GM23338 (cell line): ENCODE results near the gene RBM28. TPM values are rescaled to one million over a fixed set of nuclear protein-coding genes. Genes with fewer than 3 reads are reported as not detected.

Experiments
- ATAC-seq: fragments of 200-7000 bp; cut with Tn5 transposase; 3 replicates; pipeline ENCODE4 v1.9.1; 2020
- DNase-seq: peaks from one replicate; pipeline ENCODE4 v3.0.0-alpha.2; 2015; ENCODE audit warnings: low spot score
- H2AFZ ChIP-seq: fragments of 200-600 bp; sonication (generic); 2 replicates; pipeline ENCODE4 v1.8.0; 2016; ENCODE audit warnings: antibody characterized with exemption, mild to moderate bottlenecking, moderate library complexity
- H3F3A ChIP-seq: fragments of 200-600 bp; sonication (generic); replicated peaks from 2 replicates; pipeline ENCODE4 v1.8.0; 2017; ENCODE audit warnings: antibody characterized with exemption, mixed run types, low read depth
- H3K27ac ChIP-seq: fragments of 200-600 bp; sonication (generic); 2 replicates; pipeline ENCODE4 v1.6.1; 2016; ENCODE audit warnings: low read depth
- H3K27me3 ChIP-seq: fragments of 200-600 bp; sonication (generic); 2 replicates; pipeline ENCODE4 v1.8.0; 2016; ENCODE audit warnings: mild to moderate bottlenecking, mixed run types, moderate library complexity; ENCODE audit not compliant: insufficient read depth
- H3K36me3 ChIP-seq: fragments of 200-600 bp; sonication (generic); 2 replicates; pipeline ENCODE4 v1.8.0; 2016; ENCODE audit warnings: mild to moderate bottlenecking; ENCODE audit not compliant: insufficient read depth
- H3K4me1 ChIP-seq: fragments of 200-600 bp; sonication (generic); 2 replicates; pipeline ENCODE4 v1.8.0; 2016; ENCODE audit warnings: mild to moderate bottlenecking, moderate library complexity; ENCODE audit not compliant: insufficient read depth
- H3K4me2 ChIP-seq: fragments of 200-600 bp; sonication (generic); 2 replicates; pipeline ENCODE4 v1.7.1; 2017; ENCODE audit warnings: mixed run types
- H3K4me3 ChIP-seq: fragments of 200-600 bp; sonication (generic); 2 replicates; pipeline ENCODE4 v1.6.1; 2016; ENCODE audit warnings: mixed run types
- H3K79me2 ChIP-seq: fragments of 200-600 bp; sonication (generic); replicated peaks from 2 replicates; pipeline ENCODE4 v1.8.0; 2017; ENCODE audit warnings: mild to moderate bottlenecking; ENCODE audit not compliant: insufficient read depth
- H3K9me2 ChIP-seq: fragments of 200-600 bp; sonication (generic); 2 replicates; pipeline ENCODE4 v1.8.0; 2017; ENCODE audit not compliant: insufficient read depth
- H4K20me1 ChIP-seq: fragments of 200-600 bp; sonication (generic); replicated peaks from 2 replicates; pipeline ENCODE4 v1.8.0; 2017; ENCODE audit warnings: mild to moderate bottlenecking; ENCODE audit not compliant: insufficient read depth
- H3K27ac Mint-ChIP-seq: 2 replicates; pipeline ENCODE4 v1.8.0; 2020; ENCODE audit warnings: inconsistent platforms, mild to moderate bottlenecking, moderate library complexity, mixed read lengths
- H3K27me3 Mint-ChIP-seq: 3 replicates; pipeline ENCODE4 v1.8.0; 2022; ENCODE audit warnings: low read depth, mild to moderate bottlenecking, moderate library complexity, mixed read lengths, inconsistent platforms; ENCODE audit not compliant: insufficient read depth, poor library complexity
- H3K36me3 Mint-ChIP-seq: 3 replicates; pipeline ENCODE4 v1.8.0; 2021; ENCODE audit warnings: low read depth, mild to moderate bottlenecking, inconsistent platforms, moderate library complexity, mixed read lengths
- H3K4me1 Mint-ChIP-seq: 3 replicates; pipeline ENCODE4 v1.8.0; 2020; ENCODE audit warnings: mild to moderate bottlenecking, inconsistent platforms, mixed read lengths
- H3K4me3 Mint-ChIP-seq: 3 replicates; pipeline ENCODE4 v1.8.0; 2021; ENCODE audit warnings: moderate library complexity, mild to moderate bottlenecking, inconsistent platforms, mixed read lengths
- H3K9me3 Mint-ChIP-seq: 3 replicates; pipeline ENCODE4 v1.8.0; 2020; ENCODE audit warnings: moderate library complexity, mild to moderate bottlenecking, inconsistent platforms, mixed read lengths
- CREB1 ChIP-seq: fragments of 250-450 bp; sonication (Bioruptor Pico); IDR thresholded peaks from 2 replicates; pipeline ENCODE4 v1.5.0; 2020; ENCODE audit warnings: low read depth, mild to moderate bottlenecking, moderate library complexity
- ETS1 ChIP-seq: IDR thresholded peaks from 2 replicates; pipeline ENCODE4 v1.6.1; 2016; ENCODE audit warnings: antibody characterized with exemption
- EZH2 ChIP-seq: fragments of 200-600 bp; sonication (generic); IDR thresholded peaks from one replicate; pipeline ENCODE4 v1.8.0; 2017; ENCODE audit warnings: antibody characterized with exemption, mild to moderate bottlenecking, low read depth; ENCODE audit not compliant: unreplicated experiment
- EZH2phosphoT487 ChIP-seq: fragments of 200-600 bp; sonication (generic); IDR thresholded peaks from one replicate; pipeline ENCODE4 v1.8.1; 2018; ENCODE audit warnings: antibody characterized with exemption; ENCODE audit not compliant: unreplicated experiment
- JUNB ChIP-seq: IDR thresholded peaks from one replicate; pipeline ENCODE4 v1.6.1; 2016; ENCODE audit warnings: antibody characterized with exemption; ENCODE audit not compliant: unreplicated experiment
- NANOG ChIP-seq: IDR thresholded peaks from 2 replicates; pipeline ENCODE4 v1.6.1; 2016; ENCODE audit warnings: antibody characterized with exemption, borderline replicate concordance
- POLR2AphosphoS5 ChIP-seq: IDR thresholded peaks from 2 replicates; pipeline ENCODE4 v1.6.1; 2016; ENCODE audit warnings: antibody characterized with exemption, low read depth
- STAT1 ChIP-seq: IDR thresholded peaks from one replicate; pipeline ENCODE4 v1.6.1; 2016; ENCODE audit warnings: antibody characterized with exemption; ENCODE audit not compliant: unreplicated experiment
- ZNF114 ChIP-seq: fragments of 250-450 bp; sonication (Bioruptor Pico); IDR thresholded peaks from 2 replicates; pipeline ENCODE4 v1.5.0; 2020; ENCODE audit warnings: mild to moderate bottlenecking, moderate library complexity
- ZNF331 ChIP-seq: fragments of 250-450 bp; sonication (Bioruptor Pico); IDR thresholded peaks from 2 replicates; pipeline ENCODE4 v1.5.0; 2020; ENCODE audit warnings: low read depth, mild to moderate bottlenecking, moderate library complexity
- polyA plus RNA-seq: library from polyadenylated mRNA; unstranded; fragments of >200 nt; fragmentation: Nextera tagmentation; extraction: Ambion mirVana; gene quantifications from 2 replicates; pipeline ENCODE4 v1.2.1, GENCODE V29; 2016
- total RNA-seq: library from RNA; depleted of rRNA; stranded (reverse); fragments of >200 nt; shearing (Covaris generic); gene quantifications from 2 replicates; pipeline ENCODE4 v1.2.3, GENCODE V29; 2014
- TF ChIP-seq, protein P1 (sequence below): fragments of 250-450 bp; sonication (Bioruptor Pico); IDR thresholded peaks from 2 replicates; pipeline ENCODE4 v1.5.0; 2020; ENCODE audit warnings: mild to moderate bottlenecking, moderate library complexity
- TF ChIP-seq, protein P2 (sequence below), 2 experiments: fragments of 200-600 bp in 1 of 2; sonication (generic) in 1 of 2; conservative IDR thresholded peaks; 2 replicates each; pipeline versions ENCODE4 v1.5.1 to v1.6.1; 2016 to 2017; ENCODE audit warnings: antibody characterized with exemption in 2 of 2, low read depth in 2 of 2, mild to moderate bottlenecking in 2 of 2, moderate library complexity in 1 of 2

Gene RBM28
- total and polyA plus RNA-seq, 2 experiments from 2014 or later = 24.3 to 87.5 TPM

DNA sequence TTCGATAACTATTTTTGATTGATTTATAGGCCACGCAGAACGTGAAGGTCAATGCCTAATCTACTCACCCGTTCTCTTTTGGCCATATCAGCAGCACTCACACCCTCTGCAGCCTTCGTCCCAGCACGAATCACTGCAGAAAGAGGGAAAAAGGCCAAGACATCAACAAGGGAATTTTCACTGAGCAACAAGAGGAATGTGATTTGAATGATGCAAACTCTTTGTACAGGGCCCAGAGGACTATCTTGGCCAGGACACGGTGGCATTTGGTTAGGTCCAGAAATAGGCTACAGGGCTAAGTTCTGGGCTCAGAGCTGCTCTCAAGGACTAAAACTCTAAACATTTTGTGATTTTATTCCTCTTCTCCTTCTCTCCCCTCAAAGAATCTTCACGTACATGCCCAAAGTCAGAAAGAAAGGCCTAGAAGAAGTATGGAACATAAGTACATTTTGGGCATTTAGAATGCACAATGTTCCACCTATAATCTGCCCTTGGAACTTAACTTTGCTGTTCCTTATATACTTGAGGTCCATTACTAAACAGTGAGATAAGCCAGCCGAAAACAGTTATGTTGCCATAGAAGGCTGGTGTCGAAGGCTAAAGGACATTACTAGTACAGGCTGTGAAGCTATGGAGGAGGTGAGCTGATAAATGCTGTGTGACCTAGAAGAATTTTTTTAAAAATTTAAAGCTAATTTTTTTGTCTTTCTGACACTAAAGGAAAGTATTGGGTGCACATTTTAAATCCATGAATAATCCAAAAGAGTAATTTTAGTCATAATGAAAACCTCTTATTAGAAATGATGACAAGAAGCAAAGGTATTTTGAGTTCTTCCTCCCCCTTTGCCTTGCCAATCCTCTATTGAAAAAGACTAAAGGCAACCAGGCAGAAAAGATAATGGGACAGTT, 20.0 kb downstream of the RBM28 start:
- Histone ChIP-seq H3K27me3 (no peaks in the 10 kb centered on the region), H3F3A (0 out of 2 replicates have a peak, but pooled peaks cover 10% of the 10 kb centered on the region), H3K4me3 (no peak overlapping the region), H2AFZ (no peak overlapping the region), H3K27ac (no peak overlapping the region), H3K36me3 (peaks cover 67% of the 10 kb centered on the region), H3K79me2 (no peaks in the 10 kb centered on the region), H3K4me2 (no peak overlapping the region), H3K4me1 (no peaks in the 10 kb centered on the region), H3K9me2 (no peaks in the 10 kb centered on the region), H4K20me1 (peaks cover 8% of the 10 kb centered on the region)
- no peak for TF ChIP-seq POLR2AphosphoS5
- no peak for TF ChIP-seq NANOG
- H3K4me1 Mint-ChIP-seq = no peaks in the 10 kb centered on the region
- H3K36me3 Mint-ChIP-seq = peaks cover 82% of the 10 kb centered on the region
- DNase-seq (no peak), ATAC-seq (no peak)
- H3K9me3 Mint-ChIP-seq = no peaks in the 10 kb centered on the region
- no peak overlapping the region for H3K27ac Mint-ChIP-seq
- no peaks in the 10 kb centered on the region for H3K27me3 Mint-ChIP-seq
- H3K4me3 Mint-ChIP-seq = no peak overlapping the region

DNA sequence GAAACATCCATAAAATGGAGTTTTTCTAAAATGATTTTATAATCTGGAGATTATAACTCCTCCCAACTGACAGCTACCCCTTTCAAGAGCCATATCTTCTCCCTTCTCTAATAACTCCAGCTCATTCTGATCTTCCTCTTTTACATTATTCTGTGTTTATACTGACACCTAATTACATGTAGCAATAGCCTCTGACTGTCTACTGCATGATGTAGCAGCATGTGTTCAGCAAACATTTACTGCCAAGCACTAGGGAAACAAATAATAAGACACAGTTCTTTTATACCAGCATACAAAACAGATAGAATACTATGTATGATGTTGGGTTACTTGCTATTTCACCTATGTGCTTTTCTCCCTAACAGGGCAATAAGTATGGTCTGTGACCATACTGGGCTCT, 20.7 kb downstream of the RBM28 start:
- Histone ChIP-seq H3K79me2 (no peaks in the 10 kb centered on the region), H3K4me2 (no peak overlapping the region), H3K27me3 (no peaks in the 10 kb centered on the region), H4K20me1 (peaks cover 8% of the 10 kb centered on the region), H2AFZ (no peak overlapping the region), H3F3A (0 out of 2 replicates have a peak, but pooled peaks cover 10% of the 10 kb centered on the region), H3K36me3 (peaks cover 64% of the 10 kb centered on the region), H3K4me3 (no peak overlapping the region), H3K9me2 (no peaks in the 10 kb centered on the region), H3K27ac (no peak overlapping the region), H3K4me1 (no peaks in the 10 kb centered on the region)
- DNase-seq (no peak), ATAC-seq (no peak)
- Mint-ChIP-seq H3K9me3 (no peaks in the 10 kb centered on the region), H3K27me3 (no peaks in the 10 kb centered on the region), H3K4me3 (no peak overlapping the region), H3K36me3 (peaks cover 80% of the 10 kb centered on the region), H3K4me1 (no peaks in the 10 kb centered on the region), H3K27ac (no peak overlapping the region)
- TF ChIP-seq POLR2AphosphoS5 (no peak), STAT1 (no peak), JUNB (no peak), NANOG (no peak), ETS1 (no peak), CREB1 (CRISPR knock-in tag) (no peak), ZNF331 (CRISPR knock-in tag) (no peak), ZNF114 (CRISPR knock-in tag) (no peak), EZH2 (no peak), EZH2phosphoT487 (no peak)
- TF ChIP-seq, protein P1, sequence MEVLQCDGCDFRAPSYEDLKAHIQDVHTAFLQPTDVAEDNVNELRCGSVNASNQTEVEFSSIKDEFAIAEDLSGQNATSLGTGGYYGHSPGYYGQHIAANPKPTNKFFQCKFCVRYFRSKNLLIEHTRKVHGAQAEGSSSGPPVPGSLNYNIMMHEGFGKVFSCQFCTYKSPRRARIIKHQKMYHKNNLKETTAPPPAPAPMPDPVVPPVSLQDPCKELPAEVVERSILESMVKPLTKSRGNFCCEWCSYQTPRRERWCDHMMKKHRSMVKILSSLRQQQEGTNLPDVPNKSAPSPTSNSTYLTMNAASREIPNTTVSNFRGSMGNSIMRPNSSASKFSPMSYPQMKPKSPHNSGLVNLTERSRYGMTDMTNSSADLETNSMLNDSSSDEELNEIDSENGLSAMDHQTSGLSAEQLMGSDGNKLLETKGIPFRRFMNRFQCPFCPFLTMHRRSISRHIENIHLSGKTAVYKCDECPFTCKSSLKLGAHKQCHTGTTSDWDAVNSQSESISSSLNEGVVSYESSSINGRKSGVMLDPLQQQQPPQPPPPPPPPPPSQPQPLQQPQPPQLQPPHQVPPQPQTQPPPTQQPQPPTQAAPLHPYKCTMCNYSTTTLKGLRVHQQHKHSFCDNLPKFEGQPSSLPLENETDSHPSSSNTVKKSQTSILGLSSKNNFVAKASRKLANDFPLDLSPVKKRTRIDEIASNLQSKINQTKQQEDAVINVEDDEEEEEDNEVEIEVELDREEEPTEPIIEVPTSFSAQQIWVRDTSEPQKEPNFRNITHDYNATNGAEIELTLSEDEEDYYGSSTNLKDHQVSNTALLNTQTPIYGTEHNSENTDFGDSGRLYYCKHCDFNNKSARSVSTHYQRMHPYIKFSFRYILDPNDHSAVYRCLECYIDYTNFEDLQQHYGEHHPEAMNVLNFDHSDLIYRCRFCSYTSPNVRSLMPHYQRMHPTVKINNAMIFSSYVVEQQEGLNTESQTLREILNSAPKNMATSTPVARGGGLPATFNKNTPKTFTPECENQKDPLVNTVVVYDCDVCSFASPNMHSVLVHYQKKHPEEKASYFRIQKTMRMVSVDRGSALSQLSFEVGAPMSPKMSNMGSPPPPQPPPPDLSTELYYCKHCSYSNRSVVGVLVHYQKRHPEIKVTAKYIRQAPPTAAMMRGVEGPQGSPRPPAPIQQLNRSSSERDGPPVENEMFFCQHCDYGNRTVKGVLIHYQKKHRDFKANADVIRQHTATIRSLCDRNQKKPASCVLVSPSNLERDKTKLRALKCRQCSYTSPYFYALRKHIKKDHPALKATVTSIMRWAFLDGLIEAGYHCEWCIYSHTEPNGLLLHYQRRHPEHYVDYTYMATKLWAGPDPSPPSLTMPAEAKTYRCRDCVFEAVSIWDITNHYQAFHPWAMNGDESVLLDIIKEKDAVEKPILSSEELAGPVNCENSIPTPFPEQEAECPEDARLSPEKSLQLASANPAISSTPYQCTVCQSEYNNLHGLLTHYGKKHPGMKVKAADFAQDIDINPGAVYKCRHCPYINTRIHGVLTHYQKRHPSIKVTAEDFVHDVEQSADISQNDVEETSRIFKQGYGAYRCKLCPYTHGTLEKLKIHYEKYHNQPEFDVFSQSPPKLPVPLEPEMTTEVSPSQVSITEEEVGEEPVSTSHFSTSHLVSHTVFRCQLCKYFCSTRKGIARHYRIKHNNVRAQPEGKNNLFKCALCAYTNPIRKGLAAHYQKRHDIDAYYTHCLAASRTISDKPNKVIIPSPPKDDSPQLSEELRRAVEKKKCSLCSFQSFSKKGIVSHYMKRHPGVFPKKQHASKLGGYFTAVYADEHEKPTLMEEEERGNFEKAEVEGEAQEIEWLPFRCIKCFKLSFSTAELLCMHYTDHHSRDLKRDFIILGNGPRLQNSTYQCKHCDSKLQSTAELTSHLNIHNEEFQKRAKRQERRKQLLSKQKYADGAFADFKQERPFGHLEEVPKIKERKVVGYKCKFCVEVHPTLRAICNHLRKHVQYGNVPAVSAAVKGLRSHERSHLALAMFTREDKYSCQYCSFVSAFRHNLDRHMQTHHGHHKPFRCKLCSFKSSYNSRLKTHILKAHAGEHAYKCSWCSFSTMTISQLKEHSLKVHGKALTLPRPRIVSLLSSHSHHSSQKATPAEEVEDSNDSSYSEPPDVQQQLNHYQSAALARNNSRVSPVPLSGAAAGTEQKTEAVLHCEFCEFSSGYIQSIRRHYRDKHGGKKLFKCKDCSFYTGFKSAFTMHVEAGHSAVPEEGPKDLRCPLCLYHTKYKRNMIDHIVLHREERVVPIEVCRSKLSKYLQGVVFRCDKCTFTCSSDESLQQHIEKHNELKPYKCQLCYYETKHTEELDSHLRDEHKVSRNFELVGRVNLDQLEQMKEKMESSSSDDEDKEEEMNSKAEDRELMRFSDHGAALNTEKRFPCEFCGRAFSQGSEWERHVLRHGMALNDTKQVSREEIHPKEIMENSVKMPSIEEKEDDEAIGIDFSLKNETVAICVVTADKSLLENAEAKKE (CRISPR knock-in tag) = no peak
- TF ChIP-seq, protein P2, sequence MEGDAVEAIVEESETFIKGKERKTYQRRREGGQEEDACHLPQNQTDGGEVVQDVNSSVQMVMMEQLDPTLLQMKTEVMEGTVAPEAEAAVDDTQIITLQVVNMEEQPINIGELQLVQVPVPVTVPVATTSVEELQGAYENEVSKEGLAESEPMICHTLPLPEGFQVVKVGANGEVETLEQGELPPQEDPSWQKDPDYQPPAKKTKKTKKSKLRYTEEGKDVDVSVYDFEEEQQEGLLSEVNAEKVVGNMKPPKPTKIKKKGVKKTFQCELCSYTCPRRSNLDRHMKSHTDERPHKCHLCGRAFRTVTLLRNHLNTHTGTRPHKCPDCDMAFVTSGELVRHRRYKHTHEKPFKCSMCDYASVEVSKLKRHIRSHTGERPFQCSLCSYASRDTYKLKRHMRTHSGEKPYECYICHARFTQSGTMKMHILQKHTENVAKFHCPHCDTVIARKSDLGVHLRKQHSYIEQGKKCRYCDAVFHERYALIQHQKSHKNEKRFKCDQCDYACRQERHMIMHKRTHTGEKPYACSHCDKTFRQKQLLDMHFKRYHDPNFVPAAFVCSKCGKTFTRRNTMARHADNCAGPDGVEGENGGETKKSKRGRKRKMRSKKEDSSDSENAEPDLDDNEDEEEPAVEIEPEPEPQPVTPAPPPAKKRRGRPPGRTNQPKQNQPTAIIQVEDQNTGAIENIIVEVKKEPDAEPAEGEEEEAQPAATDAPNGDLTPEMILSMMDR (conservative IDR thresholded peaks at IDR 0.05; ENCODE audit: low read depth in 2 of 2) = no peak
